Prostate gland (tissue), 2 donors: ENCODE results near the gene CD96.

Experiments
- CTCF ChIP-seq, 4 experiments: fragments of 200-600 bp in 2 of 4; fragments of 450-650 bp in 2 of 4; sonication (generic) in 2 of 4; IDR thresholded peaks; 1 replicate in 3 of 4; 2 replicates in 1 of 4; pipeline ENCODE4 v1.5.1; 2016 to 2019; ENCODE audit warnings: antibody characterized with exemption in 4 of 4, mild to moderate bottlenecking in 2 of 4, moderate library complexity in 2 of 4
- POLR2A ChIP-seq: fragments of 450-650 bp; IDR thresholded peaks from one replicate; pipeline ENCODE4 v1.6.1; 2016; ENCODE audit warnings: antibody characterized with exemption, mild to moderate bottlenecking
- POLR2AphosphoS5 ChIP-seq: sonication (generic); formaldehyde crosslinking; IDR thresholded peaks from one replicate; pipeline ENCODE4 v1.6.1; 2017; ENCODE audit warnings: antibody characterized with exemption

- TF ChIP-seq CTCF (IDR thresholded peaks at IDR 0.05) (no peak), POLR2AphosphoS5 (no peak), POLR2A (no peak)
Observed at GRCh38 chr3:111605493-111605892, 63.5 kb downstream of the CD96 start.
